Measurements from ENCODE around the gene POP5.

The POP5 gene

DNA sequence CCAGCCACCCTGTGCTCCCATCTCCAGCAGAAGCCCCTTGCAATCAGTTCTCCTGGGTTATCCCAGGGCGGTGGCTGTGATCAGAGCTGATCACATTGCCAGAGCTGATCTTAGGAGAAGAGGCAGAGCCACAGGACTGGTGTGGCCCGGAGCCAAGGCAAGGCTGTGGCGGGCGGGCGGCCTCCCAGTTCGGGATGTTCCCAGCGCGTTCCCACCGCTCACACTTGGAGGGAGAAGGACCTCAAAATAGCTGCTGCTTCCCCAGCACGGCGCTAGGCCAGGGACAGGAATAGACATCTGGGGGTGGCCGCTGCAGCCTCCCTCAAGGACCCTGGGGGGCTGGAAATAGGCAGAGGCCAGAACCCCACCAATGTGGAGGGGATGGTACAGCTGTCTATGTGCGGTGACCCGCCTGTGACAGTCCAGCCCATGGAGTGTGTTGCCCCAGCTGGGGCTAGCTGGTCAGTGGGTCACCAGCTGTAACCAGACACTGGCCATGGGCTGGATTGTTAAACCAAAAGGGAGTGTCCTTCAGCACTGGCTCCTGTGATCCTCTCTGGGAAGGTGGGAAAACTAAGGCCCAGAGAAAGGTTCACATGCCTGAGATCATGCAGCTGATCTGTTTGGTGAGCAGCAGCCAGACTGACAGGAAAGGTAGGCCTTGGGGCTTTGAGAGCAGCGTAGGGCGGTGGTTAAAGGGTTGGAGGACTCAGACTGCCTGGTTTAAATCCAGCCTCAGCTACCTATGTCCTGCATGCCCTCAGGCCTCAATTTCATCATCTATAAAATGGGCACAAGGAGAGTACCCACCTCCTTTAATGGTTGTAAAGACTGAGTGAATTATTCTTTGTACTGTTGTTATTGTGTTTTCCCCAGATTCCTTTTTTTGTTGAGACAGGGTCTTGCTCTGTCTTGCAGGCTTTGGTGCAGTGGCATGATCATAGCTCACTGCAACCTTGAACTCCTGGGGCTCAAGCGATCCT, 8.0 kb upstream of the POP5 start:
- TF ChIP-seq, protein P1, sequence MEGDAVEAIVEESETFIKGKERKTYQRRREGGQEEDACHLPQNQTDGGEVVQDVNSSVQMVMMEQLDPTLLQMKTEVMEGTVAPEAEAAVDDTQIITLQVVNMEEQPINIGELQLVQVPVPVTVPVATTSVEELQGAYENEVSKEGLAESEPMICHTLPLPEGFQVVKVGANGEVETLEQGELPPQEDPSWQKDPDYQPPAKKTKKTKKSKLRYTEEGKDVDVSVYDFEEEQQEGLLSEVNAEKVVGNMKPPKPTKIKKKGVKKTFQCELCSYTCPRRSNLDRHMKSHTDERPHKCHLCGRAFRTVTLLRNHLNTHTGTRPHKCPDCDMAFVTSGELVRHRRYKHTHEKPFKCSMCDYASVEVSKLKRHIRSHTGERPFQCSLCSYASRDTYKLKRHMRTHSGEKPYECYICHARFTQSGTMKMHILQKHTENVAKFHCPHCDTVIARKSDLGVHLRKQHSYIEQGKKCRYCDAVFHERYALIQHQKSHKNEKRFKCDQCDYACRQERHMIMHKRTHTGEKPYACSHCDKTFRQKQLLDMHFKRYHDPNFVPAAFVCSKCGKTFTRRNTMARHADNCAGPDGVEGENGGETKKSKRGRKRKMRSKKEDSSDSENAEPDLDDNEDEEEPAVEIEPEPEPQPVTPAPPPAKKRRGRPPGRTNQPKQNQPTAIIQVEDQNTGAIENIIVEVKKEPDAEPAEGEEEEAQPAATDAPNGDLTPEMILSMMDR (conservative IDR thresholded peaks at IDR 0.05; ENCODE audit: low read depth), result no peak
- POLR2A ChIA-PET (ENCODE audit: low non-redundant PET), result no interaction called here
- H3K27ac ChIP-seq, result no peak overlapping the region
- DNase-seq (ENCODE audit: low spot score), result no peak
- CTCF ChIA-PET, result interaction anchor here (0.6 to 1.2 kb wide), 3 partner anchors 123 to 1434 kb away, joined by 3 to 8 read pairs (median 4); no protein-coding TSS in a partner anchor

DNA sequence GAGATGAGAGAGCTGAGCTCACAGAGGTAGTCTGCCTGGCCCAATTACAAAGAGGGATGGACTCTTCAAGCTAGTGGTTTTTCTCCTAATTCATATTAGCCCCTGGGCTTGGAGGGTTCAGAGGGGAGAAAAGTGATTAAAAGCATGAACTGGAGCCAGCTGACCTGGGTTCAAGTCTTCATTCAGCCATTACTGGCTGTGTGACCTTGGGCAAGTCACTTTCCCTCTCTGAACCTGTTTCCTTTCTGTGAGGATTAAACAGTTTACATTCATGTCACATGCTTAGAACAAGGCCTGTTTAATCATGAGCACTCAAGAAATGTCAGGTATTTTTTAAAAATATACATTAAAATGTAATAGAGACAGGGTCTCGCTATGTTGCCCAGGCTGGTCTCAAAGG, 7.2 kb upstream of the POP5 start:
- no peak for DNase-seq (ENCODE audit: low spot score)

DNA sequence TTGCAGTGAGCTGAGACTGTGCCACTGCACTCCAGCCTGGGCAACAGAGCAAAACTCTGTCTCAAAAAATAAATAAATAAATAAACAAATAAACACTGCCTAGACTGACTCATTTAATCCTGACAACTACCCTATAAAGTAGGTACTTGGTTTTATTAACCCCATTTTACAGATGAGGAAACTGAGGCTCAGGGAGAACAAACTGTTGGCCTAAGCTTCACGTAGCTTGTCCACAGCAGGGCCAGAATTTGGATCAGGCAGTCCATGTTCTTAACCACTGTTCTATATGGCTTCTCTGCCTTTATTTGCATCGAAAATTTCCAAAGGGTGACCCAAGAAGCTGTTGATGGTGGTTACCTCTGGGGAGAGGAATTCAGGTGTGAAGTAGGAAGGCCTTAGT, 5.7 kb upstream of the POP5 start:
- ChIA-PET CTCF (interaction anchor here (1.1 kb wide), 1 partner anchor 62 kb away, joined by 5 read pairs; no protein-coding TSS in a partner anchor), POLR2A (ENCODE audit: low non-redundant PET) (no interaction called here)
- no peak for DNase-seq (ENCODE audit: low spot score)
- no peak overlapping the region for H3K27ac ChIP-seq
- TF ChIP-seq, protein P1 (conservative IDR thresholded peaks at IDR 0.05; ENCODE audit: low read depth), result no peak

More for the DNA sequence above, 7.2 kb upstream of the POP5 start:
- ChIA-PET CTCF (interaction anchor here (0.7 to 1.2 kb wide), 2 partner anchors 41 to 123 kb away, joined by 4 to 5 read pairs; no protein-coding TSS in a partner anchor), POLR2A (ENCODE audit: low non-redundant PET) (no interaction called here)
- H3K27ac ChIP-seq, result no peak overlapping the region
- TF ChIP-seq, protein P1 (conservative IDR thresholded peaks at IDR 0.05; ENCODE audit: low read depth), result no peak

DNA sequence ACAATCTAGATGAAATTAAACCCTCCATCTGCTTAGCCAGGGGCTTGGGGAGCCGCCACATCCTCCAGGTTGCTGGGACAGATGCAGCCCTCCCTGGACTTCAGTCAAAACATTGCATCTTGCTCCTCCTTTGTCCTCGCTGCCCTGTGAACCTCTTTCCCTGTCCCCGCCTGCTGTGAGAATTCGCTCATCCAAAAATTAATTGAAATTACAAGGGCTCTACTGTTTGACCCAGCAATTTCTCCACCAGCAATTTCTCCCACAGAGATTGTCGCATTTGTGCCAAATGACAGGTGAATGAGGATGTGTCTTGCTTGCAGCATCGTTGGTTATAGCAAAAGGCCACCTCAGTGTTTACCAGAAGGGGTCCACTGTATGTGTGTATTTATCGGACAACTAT, 5.0 kb upstream of the POP5 start:
- TF ChIP-seq, protein P1 (conservative IDR thresholded peaks at IDR 0.05; ENCODE audit: low read depth), result no peak
- DNase-seq (ENCODE audit: low spot score), result no peak
- POLR2A ChIA-PET (ENCODE audit: low non-redundant PET), result no interaction called here
- H3K27ac ChIP-seq, result no peak overlapping the region
- CTCF ChIA-PET, result interaction anchor here (1.1 kb wide), 1 partner anchor 63 kb away, joined by 5 read pairs; no protein-coding TSS in a partner anchor

DNA sequence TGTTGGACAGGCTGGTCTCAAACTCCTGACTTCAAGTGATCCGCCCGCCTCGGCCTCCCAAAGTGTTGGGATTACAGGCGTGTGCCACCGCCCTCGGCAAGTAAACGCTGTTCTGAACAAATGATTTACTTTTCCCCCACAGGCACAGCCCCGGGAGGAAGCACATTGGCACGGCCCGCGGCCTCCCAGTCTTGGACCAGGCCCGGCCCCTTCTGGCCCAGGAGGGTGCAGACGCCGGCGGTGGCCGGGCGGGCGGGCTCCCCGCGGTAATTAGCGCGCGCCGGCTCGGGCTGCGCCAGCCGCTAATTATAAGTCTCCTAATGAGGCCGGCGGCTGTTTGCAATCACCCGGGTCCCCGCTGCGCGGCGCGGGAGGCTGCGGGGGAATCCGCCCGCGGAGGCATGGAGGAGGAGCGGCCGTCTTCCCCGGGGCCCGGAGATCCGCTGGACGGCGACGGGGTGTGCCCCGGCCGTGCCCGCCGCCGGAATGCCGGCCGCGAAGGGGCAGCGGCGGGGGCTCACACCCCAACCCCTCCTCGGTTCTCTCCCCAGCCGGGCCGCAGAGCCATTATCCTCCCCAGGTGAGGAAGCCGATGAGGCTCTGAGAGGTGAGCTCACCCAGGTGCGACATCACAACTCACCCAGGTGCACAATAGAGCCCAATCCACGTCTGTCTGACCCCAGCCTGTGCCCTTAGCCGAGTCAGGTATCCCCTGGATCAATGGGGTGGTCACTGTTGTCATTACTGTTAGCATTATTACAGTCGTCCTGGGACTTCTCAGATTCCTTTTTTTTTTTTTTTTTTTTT, 3.3 kb upstream of the POP5 start:
- DNase-seq (ENCODE audit: low spot score), result peak; percentile 38
- TF ChIP-seq, protein P1 (conservative IDR thresholded peaks at IDR 0.05; ENCODE audit: low read depth), result peak; percentile 67
- CTCF ChIA-PET, result interaction anchor here (0.5 to 1.1 kb wide), 3 partner anchors 18 to 65 kb away, joined by 3 to 6 read pairs (median 4); no protein-coding TSS in a partner anchor
- POLR2A ChIA-PET (ENCODE audit: low non-redundant PET), result interaction anchor here (0.6 kb wide), 1 partner anchor 173 kb away, joined by 9 read pairs; no protein-coding TSS in a partner anchor
- no peak overlapping the region for H3K27ac ChIP-seq
